Lower lobe of right lung (tissue), 2 donors: ENCODE data around the gene CDSN. TPM values are rescaled to one million over a fixed set of nuclear protein-coding genes. Genes with fewer than 3 reads are reported as not detected.
"Not testable (repeated sequence)": the region's sequence is repeated elsewhere in the genome, so short reads cannot be mapped to it uniquely, and the experiment has no call there.

Experiments used
- ATAC-seq, 2 donors: fragments of 200-7000 bp; cut with Tn5 transposase; one replicate each; pipeline ENCODE4 v1.9.1; 2020 to 2022; ENCODE audit warnings: mild to moderate bottlenecking in 2 of 2, moderate library complexity in 2 of 2
- DNase-seq: peaks from one replicate; pipeline ENCODE4 v3.0.0-alpha.2; 2020
- H3K27ac ChIP-seq: fragments of 200-600 bp; one replicate; pipeline ENCODE4 v1.8.0; 2022
- H3K27me3 ChIP-seq: fragments of 200-600 bp; one replicate; pipeline ENCODE4 v1.8.0; 2022; ENCODE audit warnings: low read depth
- H3K36me3 ChIP-seq: fragments of 200-600 bp; one replicate; pipeline ENCODE4 v1.8.0; 2022; ENCODE audit warnings: mild to moderate bottlenecking
- H3K4me1 ChIP-seq: fragments of 200-600 bp; one replicate; pipeline ENCODE4 v1.8.0; 2022
- H3K4me3 ChIP-seq: fragments of 200-600 bp; one replicate; pipeline ENCODE4 v1.8.0; 2022; ENCODE audit warnings: mild to moderate bottlenecking
- H3K9me3 ChIP-seq: fragments of 200-600 bp; one replicate; pipeline ENCODE4 v1.8.0; 2022
- CTCF ChIP-seq: fragments of 200-600 bp; IDR thresholded peaks from one replicate; pipeline ENCODE4 v1.8.0; 2022; ENCODE audit warnings: antibody characterized with exemption, mild to moderate bottlenecking
- intact Hi-C: fragments of 100-400 bp; cut with DNase I; formaldehyde crosslinking; loops from one replicate; pipeline ENCODE4 v1.11.0; 2022
- total RNA-seq: library from RNA; stranded (reverse); fragmentation: NEBNext Ultra II Directional; extraction: Animal tissue kit (Norgen Biotek cat#: 25700); gene quantifications from one replicate; pipeline ENCODE4 v1.2.1, GENCODE V29; 2021
- donor health status: DM: no; HTN: yes; CAD: no; lungs with severe emphysema.

The CDSN gene
- total RNA-seq, 1 donor from 2014 or later = not detected

DNA sequence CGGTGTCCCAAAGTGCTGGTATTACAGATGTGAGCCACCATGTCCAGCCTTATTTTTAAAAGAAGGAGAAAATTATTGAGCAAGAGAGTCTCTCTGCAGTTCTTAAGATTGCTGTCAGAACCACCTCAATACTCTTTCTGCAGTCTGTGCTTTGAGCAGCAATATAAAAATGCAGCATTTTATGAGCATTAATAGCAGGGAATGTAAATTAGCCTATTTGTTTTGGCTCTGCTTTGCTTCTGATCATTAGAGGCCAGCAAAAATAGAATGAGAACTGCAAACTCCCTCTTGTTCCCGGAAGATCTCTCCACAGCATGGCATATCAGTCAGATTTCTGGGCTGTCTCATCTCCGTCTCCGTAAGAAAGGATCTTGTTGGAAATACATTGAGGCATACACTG is 43.6 kb downstream of the CDSN start:
- no peak overlapping the region for H3K27ac ChIP-seq
- DNase-seq (no peak), ATAC-seq (no peak)
- no peak overlapping the region for H3K4me3 ChIP-seq
- intact Hi-C loops = loop anchor here (10.0 kb wide), 1 partner anchor 162 kb away; the partner anchor contains the start of gene VARS2
- no peaks in the 10 kb centered on the region for H3K27me3 ChIP-seq
- peaks cover 17% of the 10 kb centered on the region for H3K4me1 ChIP-seq
- TF ChIP-seq CTCF = no peak
- no peaks in the 10 kb centered on the region for H3K9me3 ChIP-seq
- H3K36me3 ChIP-seq = no peaks in the 10 kb centered on the region

- ATAC-seq = no peak
- intact Hi-C loops = loop anchor here (10.0 kb wide), 1 partner anchor 161 kb away; the partner anchor contains the start of gene VARS2
Measured at GRCh38 chr6:31075528-31075927, 44.7 kb downstream of the CDSN start.

GRCh38 chr6:31074401-31074800 is 45.8 kb downstream of the CDSN start:
- H3K4me1 ChIP-seq = peaks cover 11% of the 10 kb centered on the region
- no peak overlapping the region for H3K4me3 ChIP-seq
- ATAC-seq (no peak), DNase-seq (no peak)
- H3K36me3 ChIP-seq = no peaks in the 10 kb centered on the region
- H3K27ac ChIP-seq = no peak overlapping the region
- no peak for TF ChIP-seq CTCF
- H3K27me3 ChIP-seq = no peaks in the 10 kb centered on the region
- intact Hi-C loops = loop anchor here (10.0 kb wide), 1 partner anchor 160 kb away; the partner anchor contains the start of gene VARS2
- H3K9me3 ChIP-seq = no peaks in the 10 kb centered on the region

More at GRCh38 chr6:31075528-31075927, 44.7 kb downstream of the CDSN start:
- Histone ChIP-seq H3K9me3 (no peaks in the 10 kb centered on the region), H3K36me3 (no peaks in the 10 kb centered on the region), H3K27me3 (no peaks in the 10 kb centered on the region), H3K4me1 (peaks cover 17% of the 10 kb centered on the region), H3K4me3 (no peak overlapping the region), H3K27ac (no peak overlapping the region)
- DNase-seq = no peak
- TF ChIP-seq CTCF = no peak

DNA sequence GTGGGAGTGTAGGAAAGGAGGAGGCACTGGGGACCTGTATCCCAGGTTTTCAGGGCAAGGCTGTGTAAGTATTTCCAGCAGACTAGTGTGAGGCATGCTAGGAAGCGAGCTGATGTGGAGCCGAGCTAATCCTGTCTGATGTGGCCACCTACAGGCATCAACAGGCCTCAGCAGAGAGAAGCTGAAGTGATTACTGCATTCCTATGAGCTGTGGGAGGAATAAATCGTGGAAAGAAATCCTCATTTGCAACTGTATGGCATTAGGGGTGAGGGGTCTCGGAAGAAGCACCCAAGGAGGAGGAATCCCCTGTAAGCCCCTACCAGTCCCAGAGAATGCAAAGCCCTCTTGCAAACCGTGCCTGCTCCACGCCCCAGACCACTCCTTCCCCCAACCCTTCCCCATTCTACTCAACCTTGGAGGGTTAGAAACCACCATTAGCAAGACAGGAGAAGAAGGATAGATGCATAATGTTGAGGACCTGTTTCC is 49.5 kb downstream of the CDSN start:
- Histone ChIP-seq H3K9me3 (no peaks in the 10 kb centered on the region), H3K4me1 (peaks cover 9% of the 10 kb centered on the region), H3K27ac (no peak overlapping the region), H3K27me3 (no peaks in the 10 kb centered on the region), H3K4me3 (no peak overlapping the region), H3K36me3 (no peaks in the 10 kb centered on the region)
- intact Hi-C loops = loop anchor here (10.0 kb wide), 1 partner anchor 156 kb away; the partner anchor contains the start of gene VARS2
- TF ChIP-seq CTCF = peak; percentile 34
- no peak for DNase-seq
- ATAC-seq = peak; percentile 82 to 86

- peaks cover 9% of the 10 kb centered on the region for H3K4me1 ChIP-seq
- no peaks in the 10 kb centered on the region for H3K36me3 ChIP-seq
- intact Hi-C loops = no loop called here
- H3K27ac ChIP-seq = no peak overlapping the region
- no peak overlapping the region for H3K4me3 ChIP-seq
- no peaks in the 10 kb centered on the region for H3K27me3 ChIP-seq
- ATAC-seq = peak; percentile 89 to 92
- DNase-seq = peak; percentile 83
- TF ChIP-seq CTCF = peak; percentile 96
- no peaks in the 10 kb centered on the region for H3K9me3 ChIP-seq
Measured at GRCh38 chr6:31068669-31069340, 51.4 kb downstream of the CDSN start.

GRCh38 chr6:31067891-31068668 is 52.2 kb downstream of the CDSN start:
- H3K4me1 ChIP-seq, H3K36me3 ChIP-seq, H3K9me3 ChIP-seq, DNase-seq, ATAC-seq, intact Hi-C loops, H3K27ac ChIP-seq, H3K27me3 ChIP-seq, H3K4me3 ChIP-seq: not testable (repeated sequence)

DNA sequence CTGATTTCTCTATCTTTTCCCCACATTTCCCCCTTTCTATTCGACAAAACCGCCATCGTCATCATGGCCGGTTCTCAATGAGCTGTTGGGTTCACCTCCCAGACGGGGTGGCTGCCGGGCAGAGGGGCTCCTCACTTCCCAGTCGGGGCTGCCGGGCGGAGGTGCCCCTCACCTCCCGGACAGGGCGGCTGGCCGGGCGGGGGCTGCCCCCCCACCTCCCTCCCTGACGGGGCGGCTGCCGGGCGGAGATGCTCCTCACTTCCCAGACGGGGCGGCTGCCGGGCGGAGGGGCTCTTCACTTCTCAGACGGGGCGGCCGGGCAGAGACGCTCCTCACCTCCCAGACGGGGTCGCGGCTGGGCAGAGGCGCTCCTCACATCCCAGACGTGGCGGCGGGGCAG is 53.2 kb downstream of the CDSN start:
- H3K27ac ChIP-seq, H3K36me3 ChIP-seq, ATAC-seq, DNase-seq, intact Hi-C loops, H3K27me3 ChIP-seq, H3K4me1 ChIP-seq, H3K9me3 ChIP-seq, H3K4me3 ChIP-seq: not testable (repeated sequence)
